ENCODE data around the gene ZCCHC2. TPM values are rescaled to one million over a fixed set of nuclear protein-coding genes. Genes with fewer than 3 reads are reported as not detected.

Gene ZCCHC2
- total and polyA plus RNA-seq, 2 donors (not counting 3 experiments of a cell fraction or from before 2014, with no cell fraction given) = 16.2 to 27.2 TPM

DNA sequence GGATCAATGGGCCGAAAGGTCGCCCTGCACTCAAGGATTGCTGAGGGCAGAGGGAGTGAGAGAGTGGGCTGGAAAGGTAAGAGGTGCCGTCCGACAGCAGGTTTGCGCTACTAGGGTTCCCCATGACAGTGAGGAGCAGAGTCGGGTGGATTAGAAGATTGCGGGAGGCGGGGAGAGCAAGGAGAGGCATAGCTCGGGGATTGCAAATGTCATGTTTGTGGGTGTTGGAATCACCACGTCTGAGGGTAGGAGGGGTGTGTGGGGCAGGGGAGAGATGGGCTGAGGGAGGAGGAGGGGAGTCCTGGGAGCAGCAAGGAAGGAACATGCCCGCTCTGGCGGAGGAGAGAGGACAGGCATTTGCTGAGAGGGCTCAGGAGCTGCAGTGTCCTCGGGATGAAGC lies 81.2 kb downstream of the ZCCHC2 start:
- H3K4me2 ChIP-seq (ENCODE audit: insufficient read depth, low read length) = no peak overlapping the region
- intact Hi-C loops (cut with micrococcal nuclease) (no loop called here), dilution Hi-C loops (cut with MboI; ENCODE audit: extremely low pct_ligation_motif_present, low sequenced_read_pairs) (no loop called here)
- TF ChIP-seq MYC (IDR thresholded peaks at IDR 0.05; ENCODE audit: low read depth, low read length) (no peak), POLR2A (IDR thresholded peaks at IDR 0.05; ENCODE audit: low read depth, low read length) (no peak), JUN (IDR thresholded peaks at IDR 0.05; ENCODE audit: borderline replicate concordance, insufficient read depth, insufficient read length, low read depth) (no peak), POLR2AphosphoS5 (IDR thresholded peaks at IDR 0.05; ENCODE audit: insufficient read depth, low read depth, low read length) (no peak), EZH2 (IDR thresholded peaks at IDR 0.05; ENCODE audit: borderline replicate concordance, low read depth, low read length, severe bottlenecking) (no peak), GATA2 (IDR thresholded peaks at IDR 0.05; ENCODE audit: insufficient read depth, insufficient read length, low read depth, low read length) (no peak), FOS (IDR thresholded peaks at IDR 0.05; ENCODE audit: borderline replicate concordance, insufficient read depth, low read length) (no peak)
- TF ChIP-seq, protein P1, sequence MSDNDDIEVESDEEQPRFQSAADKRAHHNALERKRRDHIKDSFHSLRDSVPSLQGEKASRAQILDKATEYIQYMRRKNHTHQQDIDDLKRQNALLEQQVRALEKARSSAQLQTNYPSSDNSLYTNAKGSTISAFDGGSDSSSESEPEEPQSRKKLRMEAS (IDR thresholded peaks at IDR 0.05; ENCODE audit: insufficient read depth, insufficient read length) = no peak
- TF ChIP-seq, protein P2, sequence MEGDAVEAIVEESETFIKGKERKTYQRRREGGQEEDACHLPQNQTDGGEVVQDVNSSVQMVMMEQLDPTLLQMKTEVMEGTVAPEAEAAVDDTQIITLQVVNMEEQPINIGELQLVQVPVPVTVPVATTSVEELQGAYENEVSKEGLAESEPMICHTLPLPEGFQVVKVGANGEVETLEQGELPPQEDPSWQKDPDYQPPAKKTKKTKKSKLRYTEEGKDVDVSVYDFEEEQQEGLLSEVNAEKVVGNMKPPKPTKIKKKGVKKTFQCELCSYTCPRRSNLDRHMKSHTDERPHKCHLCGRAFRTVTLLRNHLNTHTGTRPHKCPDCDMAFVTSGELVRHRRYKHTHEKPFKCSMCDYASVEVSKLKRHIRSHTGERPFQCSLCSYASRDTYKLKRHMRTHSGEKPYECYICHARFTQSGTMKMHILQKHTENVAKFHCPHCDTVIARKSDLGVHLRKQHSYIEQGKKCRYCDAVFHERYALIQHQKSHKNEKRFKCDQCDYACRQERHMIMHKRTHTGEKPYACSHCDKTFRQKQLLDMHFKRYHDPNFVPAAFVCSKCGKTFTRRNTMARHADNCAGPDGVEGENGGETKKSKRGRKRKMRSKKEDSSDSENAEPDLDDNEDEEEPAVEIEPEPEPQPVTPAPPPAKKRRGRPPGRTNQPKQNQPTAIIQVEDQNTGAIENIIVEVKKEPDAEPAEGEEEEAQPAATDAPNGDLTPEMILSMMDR (IDR thresholded peaks at IDR 0.05; ENCODE audit: extremely low read depth in 1 of 2, insufficient read depth in 1 of 2, low read depth in 1 of 2, low read length in 2 of 2) = no peak
- CTCF ChIA-PET = interaction anchor here (1.5 kb wide), 1 partner anchor 18 kb away, joined by 3 read pairs; no protein-coding TSS in a partner anchor
- no peaks in the 10 kb centered on the region for H3K9me1 ChIP-seq (replicated peaks; ENCODE audit: control insufficient read depth, extremely low read depth, insufficient read depth, low read length)
- no peaks in the 10 kb centered on the region for H3K79me2 ChIP-seq (ENCODE audit: control insufficient read depth, insufficient read depth, low read length)
- H3K9me3 ChIP-seq (replicated peaks; ENCODE audit: control insufficient read depth, insufficient read depth, low read length) = no peaks in the 10 kb centered on the region
- no peaks in the 10 kb centered on the region for H3K36me3 ChIP-seq (ENCODE audit: control insufficient read depth in 2 of 2, extremely low read depth in 1 of 2, insufficient read depth in 2 of 2, low read length in 2 of 2)
- no peaks in the 10 kb centered on the region for H4K20me1 ChIP-seq (replicated peaks; ENCODE audit: control insufficient read depth, extremely low read depth, insufficient read depth, low read length)
- POLR2A ChIA-PET = no interaction called here
- no peak overlapping the region for H3K27ac ChIP-seq (ENCODE audit: insufficient read depth, low read depth, low read length)
- BruUV-seq (replicated peaks) = no TSS peak
- no peaks in the 10 kb centered on the region for H3K4me1 ChIP-seq (ENCODE audit: control insufficient read depth, extremely low read depth, insufficient read depth, low read length)
- DNase-seq (ENCODE audit: low read depth, low spot score) (no peak), FAIRE-seq (no peak)
- H2AFZ ChIP-seq (ENCODE audit: low read depth, low read length) = no peak overlapping the region
- H3K4me3 ChIP-seq (replicated peaks in 1 of 3; ENCODE audit: insufficient read depth in 1 of 3, low read depth in 1 of 3, low read length in 3 of 3) = no peak overlapping the region
- no peak overlapping the region for H3K9ac ChIP-seq (replicated peaks; ENCODE audit: extremely low read depth, insufficient read depth, low read length)
- H3K27me3 ChIP-seq (ENCODE audit: control insufficient read depth in 2 of 2, insufficient read depth in 2 of 2, low read length in 2 of 2) = peaks cover 8 to 12% of the 10 kb centered on the region in 2 experiments

Data from endothelial cell of umbilical vein (primary cell).